ENCODE data around the gene KCNQ1. TPM values are rescaled to one million over a fixed set of nuclear protein-coding genes. Genes with fewer than 3 reads are reported as not detected.

KCNQ1 gene
- total and polyA plus RNA-seq, 2 donors (not counting 1 experiment from before 2014, with no cell fraction given), result 21.5 to 28.8 TPM

DNA sequence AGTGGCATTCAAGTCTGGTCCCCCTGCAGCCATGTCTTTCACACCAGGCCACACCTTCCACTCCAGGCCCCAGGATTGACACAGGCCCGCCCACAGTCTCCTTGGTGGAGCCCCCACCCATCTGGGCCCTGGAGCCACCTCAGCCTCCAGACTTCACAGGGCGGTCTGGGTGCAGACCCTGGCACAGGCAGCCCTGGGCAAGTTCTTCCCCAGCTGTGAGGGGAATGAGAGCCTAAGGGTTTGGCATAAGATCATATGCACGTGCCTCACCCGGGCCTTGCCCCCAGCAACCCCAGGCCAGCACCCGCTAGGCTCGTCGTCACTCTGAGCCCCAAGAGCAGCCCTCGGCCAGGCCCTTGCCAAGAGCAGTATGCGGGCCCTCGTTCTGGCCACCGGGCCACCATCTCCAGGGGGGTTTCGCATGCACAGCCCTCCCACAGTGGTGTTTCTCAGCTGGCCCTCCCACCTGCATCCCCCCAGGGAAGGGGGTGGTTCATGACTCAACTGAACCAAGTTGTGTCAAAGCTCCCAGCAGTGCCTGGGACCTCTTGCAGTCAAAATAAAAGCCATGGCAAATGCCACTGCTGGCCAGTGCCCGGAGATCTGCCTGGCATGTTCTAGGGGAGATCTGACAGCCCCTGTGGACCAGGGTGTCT is 325.4 kb downstream of the KCNQ1 start:
- no peaks in the 10 kb centered on the region for H4K20me1 ChIP-seq (ENCODE audit: control insufficient read depth, insufficient read depth, low read length, poor library complexity, severe bottlenecking)
- Mint-ChIP-seq H3K9me3 (ENCODE audit: insufficient read depth) (no peaks in the 10 kb centered on the region), H3K4me1 (no peaks in the 10 kb centered on the region), H3K27ac (no peak overlapping the region), H3K27me3 (peaks cover 4% of the 10 kb centered on the region), H3K4me3 (no peak overlapping the region)
- H3K4me2 ChIP-seq (replicated peaks; ENCODE audit: low read depth, low read length, poor library complexity, severe bottlenecking), result no peak overlapping the region
- WGBS (ENCODE audit: insufficient coverage), result 91% methylated on average over 8 of the region's 13 CpGs
- TF ChIP-seq, protein P1, sequence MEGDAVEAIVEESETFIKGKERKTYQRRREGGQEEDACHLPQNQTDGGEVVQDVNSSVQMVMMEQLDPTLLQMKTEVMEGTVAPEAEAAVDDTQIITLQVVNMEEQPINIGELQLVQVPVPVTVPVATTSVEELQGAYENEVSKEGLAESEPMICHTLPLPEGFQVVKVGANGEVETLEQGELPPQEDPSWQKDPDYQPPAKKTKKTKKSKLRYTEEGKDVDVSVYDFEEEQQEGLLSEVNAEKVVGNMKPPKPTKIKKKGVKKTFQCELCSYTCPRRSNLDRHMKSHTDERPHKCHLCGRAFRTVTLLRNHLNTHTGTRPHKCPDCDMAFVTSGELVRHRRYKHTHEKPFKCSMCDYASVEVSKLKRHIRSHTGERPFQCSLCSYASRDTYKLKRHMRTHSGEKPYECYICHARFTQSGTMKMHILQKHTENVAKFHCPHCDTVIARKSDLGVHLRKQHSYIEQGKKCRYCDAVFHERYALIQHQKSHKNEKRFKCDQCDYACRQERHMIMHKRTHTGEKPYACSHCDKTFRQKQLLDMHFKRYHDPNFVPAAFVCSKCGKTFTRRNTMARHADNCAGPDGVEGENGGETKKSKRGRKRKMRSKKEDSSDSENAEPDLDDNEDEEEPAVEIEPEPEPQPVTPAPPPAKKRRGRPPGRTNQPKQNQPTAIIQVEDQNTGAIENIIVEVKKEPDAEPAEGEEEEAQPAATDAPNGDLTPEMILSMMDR (IDR thresholded peaks at IDR 0.05), result no peak
- no peak for TF ChIP-seq EZH2 (IDR thresholded peaks at IDR 0.05; ENCODE audit: borderline replicate concordance, insufficient read depth, low read depth, low read length, poor library complexity, severe bottlenecking)
- intact Hi-C loops (cut with micrococcal nuclease), result no loop called here
- no peaks in the 10 kb centered on the region for H3K79me2 ChIP-seq (ENCODE audit: control insufficient read depth, insufficient read depth, low read length)
- H3K9me3 ChIP-seq (ENCODE audit: control extremely low read depth in 1 of 3, control insufficient read depth in 2 of 3, insufficient read depth in 1 of 3, low read length in 2 of 3), result peaks cover 0 to 1% (median 0%) of the 10 kb centered on the region in 3 donors
- DNase-seq (no peak), ATAC-seq (ENCODE audit: low read depth) (no peak)
- H3K36me3 ChIP-seq (replicated peaks in 1 of 2; ENCODE audit: control extremely low read depth in 1 of 2, control insufficient read depth in 1 of 2, extremely low read depth in 1 of 2, insufficient read depth in 2 of 2, low read length in 1 of 2), result peaks cover 0 to 24% of the 10 kb centered on the region in 2 experiments
- no peak overlapping the region for H3K9ac ChIP-seq (ENCODE audit: low read length)
- no peak overlapping the region for H2AFZ ChIP-seq (ENCODE audit: insufficient read depth, low read depth, low read length, poor library complexity, severe bottlenecking)
- no peaks in the 10 kb centered on the region for H3K4me1 ChIP-seq (ENCODE audit: control insufficient read depth in 2 of 2, insufficient read depth in 2 of 2, low read length in 2 of 2)
- no peak overlapping the region for H3K4me3 ChIP-seq (ENCODE audit: control extremely low read depth in 1 of 5, extremely low read depth in 1 of 5, insufficient read depth in 1 of 5, low read depth in 2 of 5, low read length in 4 of 5)
- ChIA-PET CTCF (no interaction called here), POLR2A (no interaction called here)
- no peaks in the 10 kb centered on the region for H3K27me3 ChIP-seq (replicated peaks in 1 of 4; ENCODE audit: control extremely low read depth in 1 of 4, control insufficient read depth in 3 of 4, insufficient read depth in 4 of 4, low read length in 3 of 4)
- no peak overlapping the region for H3K27ac ChIP-seq (ENCODE audit: low read length in 2 of 2)

DNA sequence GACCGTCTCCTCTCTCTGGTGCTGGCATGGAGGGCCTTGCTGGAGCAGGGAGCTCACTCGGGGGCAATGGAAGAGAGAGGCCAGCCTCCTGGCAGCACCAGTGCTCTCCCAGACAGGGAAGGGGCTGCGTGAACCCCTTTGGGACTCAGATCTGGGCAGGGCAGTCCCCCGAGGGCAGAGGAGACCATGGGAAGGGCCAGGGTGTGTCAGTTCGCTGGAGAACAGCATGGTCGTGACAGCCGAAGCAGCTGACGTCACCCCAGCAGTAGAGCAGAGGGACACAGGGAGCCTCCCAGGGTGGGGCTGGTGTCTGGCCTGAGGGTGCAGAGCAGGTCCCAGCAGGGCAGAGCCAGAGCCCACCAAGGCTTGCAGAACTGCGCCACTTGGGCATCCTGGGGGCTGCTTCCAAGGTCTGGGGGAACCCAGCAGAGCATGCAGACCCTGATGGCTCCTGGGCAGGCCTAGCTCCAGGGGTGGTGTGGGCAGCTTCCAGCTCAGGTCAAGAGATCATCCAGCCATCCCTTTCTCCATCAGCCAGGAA is 326.0 kb downstream of the KCNQ1 start:
- Histone ChIP-seq H3K27ac (ENCODE audit: low read length in 2 of 2) (no peak overlapping the region), H3K4me1 (ENCODE audit: control insufficient read depth in 2 of 2, insufficient read depth in 2 of 2, low read length in 2 of 2) (no peaks in the 10 kb centered on the region), H3K36me3 (replicated peaks in 1 of 2; ENCODE audit: control extremely low read depth in 1 of 2, control insufficient read depth in 1 of 2, extremely low read depth in 1 of 2, insufficient read depth in 2 of 2, low read length in 1 of 2) (peaks cover 0 to 25% of the 10 kb centered on the region in 2 experiments), H3K4me2 (replicated peaks; ENCODE audit: low read depth, low read length, poor library complexity, severe bottlenecking) (no peak overlapping the region), H3K9ac (ENCODE audit: low read length) (no peak overlapping the region), H3K27me3 (replicated peaks in 1 of 4; ENCODE audit: control extremely low read depth in 1 of 4, control insufficient read depth in 3 of 4, insufficient read depth in 4 of 4, low read length in 3 of 4) (no peaks in the 10 kb centered on the region), H4K20me1 (ENCODE audit: control insufficient read depth, insufficient read depth, low read length, poor library complexity, severe bottlenecking) (no peaks in the 10 kb centered on the region), H3K9me3 (ENCODE audit: control extremely low read depth in 1 of 3, control insufficient read depth in 2 of 3, insufficient read depth in 1 of 3, low read length in 2 of 3) (no peaks in the 10 kb centered on the region), H3K4me3 (ENCODE audit: control extremely low read depth in 1 of 5, extremely low read depth in 1 of 5, insufficient read depth in 1 of 5, low read depth in 2 of 5, low read length in 4 of 5) (no peak overlapping the region), H3K79me2 (ENCODE audit: control insufficient read depth, insufficient read depth, low read length) (no peaks in the 10 kb centered on the region), H2AFZ (ENCODE audit: insufficient read depth, low read depth, low read length, poor library complexity, severe bottlenecking) (no peak overlapping the region)
- H3K27me3 Mint-ChIP-seq, result peaks cover 4% of the 10 kb centered on the region
- 95% methylated on average over 9 of the region's 9 CpGs for WGBS (ENCODE audit: insufficient coverage)
- intact Hi-C loops (cut with micrococcal nuclease), result no loop called here
- POLR2A ChIA-PET, result no interaction called here
- no peak for TF ChIP-seq EZH2 (IDR thresholded peaks at IDR 0.05; ENCODE audit: borderline replicate concordance, insufficient read depth, low read depth, low read length, poor library complexity, severe bottlenecking)
- TF ChIP-seq, protein P1 (IDR thresholded peaks at IDR 0.05), result no peak
- ATAC-seq (ENCODE audit: low read depth) (no peak), DNase-seq (no peak)
- no peaks in the 10 kb centered on the region for H3K4me1 Mint-ChIP-seq
- CTCF ChIA-PET, result no interaction called here
- no peaks in the 10 kb centered on the region for H3K9me3 Mint-ChIP-seq (ENCODE audit: insufficient read depth)
- no peak overlapping the region for H3K27ac Mint-ChIP-seq
- no peak overlapping the region for H3K4me3 Mint-ChIP-seq

All from B cell (primary cell).